Cortex of kidney (tissue), 1 donor: ENCODE data around the gene CHD9NB.
"Not testable (repeated sequence)": the region's sequence is repeated elsewhere in the genome, so short reads cannot be mapped to it uniquely, and the experiment has no call there.

Source experiments
- DNase-seq: peaks from one replicate; lab custom pipeline; 2025; lab: John Stamatoyannopoulos, UW

The CHD9NB gene

DNA sequence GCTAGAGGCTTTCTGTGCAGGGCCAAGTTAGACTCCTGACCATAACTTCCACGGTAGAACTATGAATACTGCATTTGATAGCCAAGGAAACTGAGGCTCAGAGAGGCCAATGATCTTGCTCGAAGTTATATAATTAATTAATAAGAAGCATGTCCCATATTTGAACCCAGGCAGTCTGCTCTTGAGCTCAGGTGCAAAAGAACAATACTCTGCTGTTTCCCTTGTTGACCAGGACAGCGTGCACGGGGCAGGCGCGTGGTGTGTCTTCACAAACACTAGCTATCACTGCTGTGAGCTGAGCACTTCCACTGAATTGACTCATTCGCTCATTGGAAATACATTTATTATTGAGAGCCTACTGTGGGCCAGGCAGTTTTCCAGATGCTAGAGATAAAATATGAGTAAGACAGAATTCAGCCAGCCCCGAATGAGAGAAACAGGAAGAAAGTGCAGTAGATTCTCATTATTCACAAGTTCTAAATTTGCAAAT is 3.7 kb upstream of the CHD9NB start:
- DNase-seq, result no peak

DNA sequence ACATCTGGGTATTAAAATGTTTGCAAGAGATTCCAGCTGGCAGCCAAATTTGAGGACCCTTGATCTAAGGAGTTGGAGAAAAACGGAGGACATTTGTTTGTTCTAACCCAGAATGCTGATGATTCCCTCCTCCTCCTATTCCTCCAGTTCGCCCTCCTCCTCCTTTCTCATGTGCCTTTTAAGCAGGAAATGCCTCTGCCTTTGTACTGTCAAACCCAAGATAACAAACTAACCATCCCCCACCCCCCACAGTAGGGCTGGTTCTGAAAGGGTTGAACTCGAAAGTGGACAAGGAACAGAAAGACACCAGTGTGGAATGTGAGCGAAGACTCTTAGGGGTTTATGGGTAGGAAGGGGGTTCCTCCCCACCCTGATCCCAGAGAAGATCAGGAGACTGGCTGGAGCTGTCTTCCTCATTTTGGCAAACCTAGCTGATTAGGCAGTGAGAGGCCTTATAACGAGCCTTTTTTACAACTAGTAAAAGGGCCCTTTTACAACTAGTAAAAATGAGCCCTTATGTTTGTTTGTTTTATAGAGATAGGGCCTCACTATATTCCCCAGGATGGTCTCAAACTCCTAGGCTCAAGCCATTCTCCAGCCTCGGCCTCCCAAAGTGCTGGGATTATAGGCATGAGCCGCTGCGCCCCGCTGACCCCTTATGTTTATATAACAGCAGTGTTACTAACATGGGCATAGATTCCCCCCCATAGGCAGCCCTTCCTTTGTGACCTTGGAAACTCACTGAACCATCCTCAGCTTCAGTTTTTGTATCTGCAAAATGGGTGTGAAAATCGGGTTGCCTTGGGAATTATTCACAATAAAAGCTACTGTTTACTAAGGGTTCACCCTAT is 3.1 kb upstream of the CHD9NB start:
- no peak for DNase-seq

- DNase-seq, result no peak
These were observed 2.2 kb upstream of the CHD9NB start, which contains the start of gene CHD9 for GRCh38 chr16:53054670-53055485. Gene CHD9 (plus strand): TSS chr16:53054991. CDS start chr16:53156090, 101,099 bp downstream.

DNA sequence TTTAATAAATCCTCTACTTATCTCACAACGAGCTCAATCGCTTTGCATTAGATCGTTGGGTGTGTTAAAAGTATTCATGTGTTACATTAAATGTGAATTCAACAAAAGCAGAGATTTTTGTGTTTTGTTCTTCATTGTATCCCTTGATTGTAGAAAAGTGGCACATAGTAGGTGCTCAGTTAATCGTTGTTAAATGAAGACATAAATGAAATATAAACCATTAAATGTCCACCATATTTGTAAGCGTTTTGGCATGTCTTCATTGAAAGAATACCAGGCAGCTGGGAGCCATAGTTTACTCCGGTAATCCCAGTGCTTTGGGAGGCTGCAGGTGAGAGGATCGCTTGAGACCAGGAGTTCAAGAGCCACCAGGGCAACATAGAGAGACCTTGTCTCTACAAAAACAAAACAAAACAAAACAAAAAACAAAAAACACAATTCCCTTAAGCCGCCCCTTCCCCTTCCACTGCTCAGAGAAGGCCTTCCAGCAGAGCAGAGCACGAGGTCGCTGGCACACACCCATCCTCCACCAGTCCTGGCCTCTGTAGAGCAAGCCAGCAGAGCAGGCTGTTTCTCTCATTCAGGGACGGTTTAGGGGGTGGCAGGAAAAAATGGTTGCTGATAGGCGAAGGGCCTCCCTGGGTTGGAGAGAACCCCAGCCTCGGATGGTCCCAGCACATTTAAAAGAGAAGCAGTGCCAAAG is 1.4 kb upstream of the CHD9NB start:
- DNase-seq, result no peak

DNA sequence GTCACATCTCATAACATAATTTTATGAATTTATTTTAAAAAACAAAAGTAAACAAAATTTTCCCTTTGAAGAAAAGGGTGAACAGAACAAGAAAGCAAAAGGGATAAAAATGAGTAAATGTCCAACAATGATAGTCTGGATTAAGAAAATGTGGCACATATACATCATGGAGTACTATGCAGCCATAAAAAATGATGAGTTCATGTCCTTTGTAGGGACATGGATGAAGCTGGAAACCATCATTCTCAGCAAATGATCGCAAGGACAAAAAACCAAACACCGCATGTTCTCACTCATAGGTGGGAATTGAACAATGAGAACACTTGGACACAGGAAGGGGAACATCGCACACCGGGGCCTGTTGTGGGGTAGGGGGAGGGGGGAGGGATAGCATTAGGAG is 1.4 kb downstream of the CHD9NB start:
- DNase-seq, result not testable (repeated sequence)

DNA sequence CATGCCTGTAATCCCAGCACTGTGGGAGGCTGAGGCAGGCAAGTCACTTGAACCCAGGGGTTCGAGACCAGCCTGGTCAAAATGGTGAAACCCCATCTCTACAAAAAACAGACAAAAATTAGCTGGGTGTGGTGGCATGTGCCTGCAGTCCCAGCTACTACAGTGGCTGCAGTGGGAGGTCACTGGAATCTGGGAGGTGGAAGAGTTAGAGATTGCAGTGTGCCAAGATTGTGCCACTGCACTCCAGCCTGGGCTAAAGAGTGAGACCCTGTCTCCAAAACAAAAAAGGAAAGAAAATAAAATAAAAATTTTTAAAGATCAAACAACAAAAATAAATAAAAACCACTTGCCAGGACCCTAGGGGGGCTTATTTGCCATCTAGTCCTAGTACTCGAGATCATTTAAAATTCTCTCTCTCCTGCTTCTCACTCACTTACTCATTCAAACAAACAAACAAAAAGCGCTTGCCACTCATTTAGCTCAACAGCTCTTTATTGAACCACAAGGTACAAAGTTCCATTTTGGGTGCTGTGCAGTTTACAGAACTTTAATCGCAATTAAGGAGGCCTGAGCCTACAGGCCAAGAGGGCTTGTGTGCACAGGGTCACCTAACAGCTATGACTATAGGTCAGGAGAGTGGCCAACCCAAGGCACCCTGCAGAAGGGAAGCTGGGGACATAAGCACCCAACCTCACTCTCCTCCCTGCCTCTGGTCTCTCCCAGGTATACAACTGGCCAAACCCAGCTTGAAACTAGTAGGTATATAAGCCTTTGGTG is 4.4 kb downstream of the CHD9NB start:
- DNase-seq, result no peak

DNA sequence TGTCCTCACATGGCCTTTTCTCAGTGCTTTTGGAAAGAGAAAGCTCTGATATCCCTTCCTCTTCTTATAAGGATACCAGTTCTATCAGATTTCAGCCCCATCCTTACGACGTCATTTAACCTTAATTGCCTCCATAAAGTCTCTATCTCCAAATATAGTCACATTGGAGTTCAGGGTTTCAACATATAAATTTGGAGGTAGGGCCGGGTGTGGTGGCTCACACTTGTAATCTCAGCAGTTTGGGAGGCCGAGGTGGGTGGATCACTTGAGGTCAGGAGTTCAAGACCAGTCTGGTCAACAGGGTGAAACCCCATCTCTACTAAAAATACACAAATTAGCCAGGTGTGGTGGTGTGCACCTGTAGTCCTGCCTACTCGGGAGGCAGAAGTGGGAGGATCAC is 5.2 kb downstream of the CHD9NB start:
- DNase-seq, result not testable (repeated sequence)

DNA sequence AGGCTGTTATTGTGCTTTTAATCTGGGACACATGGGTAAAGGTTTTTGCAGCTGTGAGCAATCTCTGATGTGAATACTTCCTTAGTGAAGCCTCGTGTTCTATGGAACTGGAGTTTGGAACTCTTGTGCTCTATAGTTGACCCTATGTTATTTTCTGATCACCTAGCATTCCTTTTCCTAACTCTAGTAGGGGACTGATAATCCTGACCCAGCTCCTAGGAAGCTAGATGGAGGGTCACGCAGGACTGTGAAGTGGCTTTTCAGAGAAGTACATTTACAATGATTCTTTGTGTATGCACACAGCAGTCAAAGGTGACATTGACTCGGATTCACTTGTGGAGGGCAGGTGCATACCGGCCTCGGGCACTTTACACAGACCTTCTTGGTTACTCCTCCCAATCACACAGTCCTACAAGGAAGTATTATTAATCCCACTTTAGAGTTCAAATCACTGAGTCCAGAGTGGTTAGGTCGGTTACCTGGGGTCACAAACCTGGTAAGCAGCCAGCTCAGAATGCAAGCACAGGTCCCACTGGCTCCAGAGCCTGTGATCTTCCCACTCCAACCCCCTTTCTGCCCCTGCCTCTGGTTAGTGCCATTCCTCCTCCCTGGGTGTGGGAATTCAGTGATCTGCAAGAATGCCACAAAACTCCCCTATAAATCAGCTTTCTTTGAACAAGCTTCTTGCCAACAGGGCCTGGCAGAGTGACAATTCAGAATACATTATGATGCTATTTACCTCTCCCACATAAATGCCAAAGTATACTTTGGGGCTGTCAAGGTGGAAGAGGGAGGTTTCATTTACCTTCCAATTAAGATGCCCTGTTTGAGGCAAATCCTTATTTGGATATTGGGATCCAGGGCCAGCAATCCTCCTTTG is 7.1 kb downstream of the CHD9NB start:
- DNase-seq, result no peak

- DNase-seq, result no peak
These were observed 8.6 kb downstream of the CHD9NB start for GRCh38 chr16:53043986-53044601.

DNA sequence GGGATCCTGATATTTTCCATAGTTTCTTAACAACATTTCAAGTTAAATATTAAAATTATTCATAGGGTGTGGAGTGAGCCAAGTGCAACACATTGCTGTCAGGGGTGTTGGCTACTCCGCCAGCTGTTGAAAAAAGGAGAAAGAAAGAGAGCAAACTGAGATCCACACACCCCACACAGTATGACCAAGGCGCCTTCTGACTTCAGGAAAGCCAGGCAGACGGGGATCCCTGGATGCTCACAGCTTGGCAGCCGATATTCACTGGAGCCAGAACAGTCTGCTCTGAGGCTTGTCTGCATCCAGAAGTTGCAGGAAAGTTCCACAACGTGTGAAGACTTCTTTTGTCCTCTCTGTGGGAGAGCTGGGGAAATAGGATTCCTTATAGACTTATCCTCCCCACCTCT is 9.3 kb downstream of the CHD9NB start:
- DNase-seq, result no peak

DNA sequence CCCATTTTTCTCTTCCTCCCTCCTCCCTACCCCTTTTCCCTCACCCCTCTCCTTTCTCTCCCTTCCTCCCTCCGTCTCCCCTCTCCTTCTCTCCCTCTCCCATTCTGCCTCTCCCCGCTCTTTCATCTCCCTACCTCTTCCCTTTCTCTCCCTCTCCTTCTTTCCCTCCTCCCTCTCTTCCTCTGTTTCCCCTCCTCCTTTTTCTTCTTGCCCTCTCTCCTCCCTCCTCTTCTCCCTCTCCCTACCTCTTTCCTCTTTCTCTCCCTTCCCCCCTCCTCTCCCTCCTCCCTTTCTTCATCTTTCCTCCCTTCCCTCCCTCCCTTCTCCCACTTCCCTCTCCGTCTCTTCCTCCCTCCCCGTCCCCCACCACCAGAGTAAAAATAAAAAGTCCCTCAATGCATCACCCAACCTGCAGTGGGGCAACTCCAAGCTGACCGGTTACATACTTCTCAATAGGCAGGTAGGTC is 10.4 kb downstream of the CHD9NB start:
- DNase-seq, result no peak

DNA sequence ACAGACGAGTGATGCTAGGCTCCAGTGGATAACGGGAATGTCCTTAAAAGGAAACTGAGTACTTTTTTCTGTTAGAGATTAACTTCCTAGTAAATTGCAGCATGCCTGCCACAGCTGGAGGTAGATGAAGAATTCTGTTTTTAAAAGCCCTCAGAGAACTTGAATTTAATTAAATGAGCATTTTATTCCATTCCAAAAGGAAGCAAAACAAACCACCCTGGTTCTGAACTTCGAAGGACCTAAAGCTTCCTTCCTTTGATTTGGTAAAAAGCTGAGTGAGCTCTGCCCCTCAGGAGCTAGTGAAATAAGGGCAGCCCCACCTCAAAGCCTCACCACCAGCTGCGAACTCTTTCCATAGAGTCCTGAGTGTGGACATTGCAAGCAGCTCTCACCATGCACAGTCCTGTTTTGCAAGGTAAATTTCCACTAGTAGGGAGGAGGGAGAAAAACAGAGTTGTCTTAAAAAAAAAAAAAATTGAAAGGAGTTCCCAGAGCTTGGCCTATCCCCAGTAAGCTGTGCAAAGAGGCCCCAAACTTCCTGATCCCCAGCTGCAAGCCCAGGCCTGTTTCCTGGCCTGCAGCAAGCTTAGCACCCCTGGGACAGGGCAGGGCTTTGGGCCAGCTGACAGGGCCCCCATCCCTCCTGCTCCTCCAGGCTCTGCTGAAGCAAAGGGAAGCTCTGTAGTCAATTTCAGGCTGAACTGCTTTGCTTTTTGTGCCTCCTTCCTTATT is 11.2 kb downstream of the CHD9NB start:
- no peak for DNase-seq

- no peak for DNase-seq
These were observed 11.9 kb downstream of the CHD9NB start for GRCh38 chr16:53040788-53041187.

DNA sequence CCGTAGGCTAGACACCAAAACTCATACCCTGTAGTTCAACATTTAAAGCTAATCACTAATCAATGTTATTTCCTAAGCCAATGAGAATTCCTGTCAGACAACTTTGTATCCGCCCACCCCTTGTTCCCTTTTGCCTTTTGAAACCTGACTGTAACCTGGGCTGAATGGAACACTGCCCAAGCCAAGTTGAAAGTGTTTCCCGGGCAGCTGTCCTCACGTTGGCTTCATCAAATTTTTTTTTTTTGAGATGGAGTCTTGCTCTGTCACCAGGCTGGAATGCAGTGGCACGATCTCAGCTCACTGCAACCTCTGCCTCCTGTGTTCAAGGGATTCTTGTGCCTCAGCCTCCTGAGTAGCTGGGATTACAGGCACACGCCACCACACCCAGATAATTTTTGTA is 16.0 kb downstream of the CHD9NB start:
- DNase-seq, result not testable (repeated sequence)

- DNase-seq, result no peak
These were observed 16.6 kb downstream of the CHD9NB start for GRCh38 chr16:53036066-53036465.

DNA sequence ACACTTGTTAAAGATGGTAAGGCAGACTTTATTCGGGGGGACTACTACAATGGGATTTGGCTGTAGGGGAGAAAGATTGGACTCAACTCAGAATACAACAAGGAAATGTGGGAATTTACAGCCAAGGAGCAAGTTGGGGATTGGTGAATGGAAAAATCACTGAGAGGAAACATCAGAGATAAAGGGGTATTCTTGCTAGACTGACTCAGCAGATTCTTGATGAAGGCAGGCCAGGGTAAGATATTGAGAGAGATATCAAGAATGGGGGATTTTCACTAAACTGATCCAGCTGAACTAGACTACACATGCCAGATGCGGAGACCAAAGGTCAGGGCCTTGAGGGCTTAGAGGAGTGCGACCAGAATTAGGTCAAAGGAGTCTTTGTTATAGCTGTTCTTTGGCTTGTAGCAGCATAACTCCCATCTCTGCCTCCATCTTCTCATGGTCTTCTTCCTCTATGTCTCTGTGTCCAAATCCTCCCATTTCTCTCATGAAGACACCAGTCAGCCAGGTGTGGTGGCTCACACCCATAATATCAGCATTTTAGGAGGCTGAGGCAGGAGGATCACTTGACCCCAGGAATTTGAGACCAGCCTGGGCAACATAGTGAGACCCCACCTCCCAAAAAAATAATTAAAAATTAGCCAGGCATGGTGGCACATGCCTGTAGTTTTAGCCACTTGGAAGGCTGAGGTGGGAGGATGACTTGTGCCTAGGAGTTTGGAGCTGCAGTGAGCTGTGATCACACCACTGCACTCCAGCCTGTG is 17.3 kb downstream of the CHD9NB start:
- DNase-seq, result no peak

DNA sequence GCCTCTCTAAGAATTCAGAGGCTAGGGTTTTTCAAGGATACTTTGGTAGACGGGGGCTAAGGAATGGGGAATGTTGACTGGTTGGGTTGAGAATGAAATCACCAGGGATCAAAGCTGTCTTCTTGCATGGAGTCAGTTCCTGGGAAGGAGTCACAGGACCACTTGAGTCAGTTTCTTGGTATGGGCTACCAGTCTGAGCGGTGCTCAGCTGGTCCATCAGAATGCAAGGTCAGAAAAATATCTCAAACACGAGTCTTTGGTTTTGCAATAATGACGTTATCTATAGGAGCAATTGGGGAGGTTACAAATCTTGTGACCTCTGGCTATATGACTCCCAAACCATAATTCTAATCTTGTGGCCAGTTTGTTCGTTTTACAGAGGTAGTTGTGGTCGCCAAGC is 18.4 kb downstream of the CHD9NB start:
- no peak for DNase-seq

GRCh38 chr16:53031323-53031942 is 21.3 kb downstream of the CHD9NB start:
- no peak for DNase-seq
